ENCODE data around the gene RNF168.

- TF ChIP-seq POLR2A (IDR thresholded peaks at IDR 0.05; ENCODE audit: low read depth, low read length) (no peak), POLR2AphosphoS5 (IDR thresholded peaks at IDR 0.05; ENCODE audit: low read depth, low read length) (no peak)
These were observed 43.5 kb upstream of the RNF168 start for GRCh38 chr3:196547067-196547466.

Measured in GM12892 (cell line).